Activated CD4-positive, alpha-beta T cell treated with anti-CD3 and anti-CD28 coated beads, Interleukin-2, amount 50 U/mL, for 4 hours (primary cell): ENCODE data around the gene TMPRSS15.

Experiments
- DNase-seq, 2 experiments: peaks; one replicate each; pipeline ENCODE4 v3.0.0-alpha.2; 2020

The TMPRSS15 gene

GRCh38 chr21:18340387-18340942, 63.1 kb downstream of the TMPRSS15 start:
- no peak for DNase-seq

- DNase-seq, result no peak
Measured at GRCh38 chr21:18335651-18336236, 67.8 kb downstream of the TMPRSS15 start.

GRCh38 chr21:18334066-18334465, 69.5 kb downstream of the TMPRSS15 start:
- no peak for DNase-seq

- DNase-seq, result no peak
Measured at GRCh38 chr21:18318156-18318555, 85.4 kb downstream of the TMPRSS15 start.

- DNase-seq, result no peak
Measured at GRCh38 chr21:18298228-18298627, 105.4 kb downstream of the TMPRSS15 start.

- no peak for DNase-seq
Measured at GRCh38 chr21:18294100-18294499, 109.5 kb downstream of the TMPRSS15 start.

- no peak for DNase-seq
Measured at GRCh38 chr21:18289876-18290275, 113.7 kb downstream of the TMPRSS15 start.

GRCh38 chr21:18285379-18285778, 118.2 kb downstream of the TMPRSS15 start:
- DNase-seq, result no peak

GRCh38 chr21:18275781-18276180, 127.8 kb downstream of the TMPRSS15 start:
- DNase-seq, result no peak

GRCh38 chr21:18274370-18274769, 129.2 kb downstream of the TMPRSS15 start:
- DNase-seq, result no peak

GRCh38 chr21:18273400-18273799, 130.2 kb downstream of the TMPRSS15 start:
- no peak for DNase-seq

- DNase-seq, result no peak
Measured at GRCh38 chr21:18269856-18270255, 133.7 kb downstream of the TMPRSS15 start.

GRCh38 chr21:18268906-18269305, 134.7 kb downstream of the TMPRSS15 start:
- DNase-seq, result no peak

- no peak for DNase-seq
Measured at GRCh38 chr21:18267496-18267895, 136.1 kb downstream of the TMPRSS15 start.

GRCh38 chr21:18265944-18266343, 137.6 kb downstream of the TMPRSS15 start:
- no peak for DNase-seq

- no peak for DNase-seq
Measured at GRCh38 chr21:18253799-18254198, 149.8 kb downstream of the TMPRSS15 start.

- DNase-seq, result no peak
Measured at GRCh38 chr21:18253221-18253620, 150.4 kb downstream of the TMPRSS15 start.

- DNase-seq, result no peak
Measured at GRCh38 chr21:18252680-18253079, 150.9 kb downstream of the TMPRSS15 start.

- no peak for DNase-seq
Measured at GRCh38 chr21:18252256-18252655, 151.3 kb downstream of the TMPRSS15 start.

GRCh38 chr21:18251065-18251464, 152.5 kb downstream of the TMPRSS15 start:
- DNase-seq, result no peak

GRCh38 chr21:18249672-18250071, 153.9 kb downstream of the TMPRSS15 start:
- DNase-seq, result no peak

- DNase-seq, result no peak
Measured at GRCh38 chr21:18248171-18248570, 155.4 kb downstream of the TMPRSS15 start.

GRCh38 chr21:18245464-18245967, 158.1 kb downstream of the TMPRSS15 start:
- DNase-seq, result no peak

- DNase-seq, result no peak
Measured at GRCh38 chr21:18244671-18245463, 158.7 kb downstream of the TMPRSS15 start, which contains the start of gene CHODL. TSS of gene CHODL (plus strand) at chr21:18244833. CDS start at chr21:18245224, 391 bp downstream.
